Hippocampal formation (tissue), 2 donors: Measurements from ENCODE around the gene EREG.
"Not testable (repeated sequence)": the region's sequence is repeated elsewhere in the genome, so short reads cannot be mapped to it uniquely, and the experiment has no call there.

Source experiments
- DNase-seq, 2 donors: peaks; one replicate each; lab custom pipeline; 2025; lab: John Stamatoyannopoulos, UW

EREG gene

DNA sequence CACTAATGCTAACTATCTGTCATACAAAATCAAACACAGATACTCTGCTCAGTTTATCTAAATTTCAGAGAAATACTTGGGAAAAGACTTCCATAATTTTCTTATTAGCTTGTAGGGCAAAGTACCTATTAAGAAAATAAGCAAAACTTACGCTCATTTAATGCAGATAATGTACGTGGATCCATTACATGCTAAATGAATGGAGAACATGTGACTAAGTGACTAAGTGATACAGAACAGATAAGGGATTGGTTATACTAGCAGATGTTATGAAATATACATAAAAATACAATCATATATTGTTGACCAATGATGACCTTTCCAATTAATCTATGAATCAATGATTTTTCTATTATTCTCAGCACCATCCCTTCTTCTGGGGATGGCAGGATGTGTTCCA is 25.7 kb downstream of the EREG start:
- no peak for DNase-seq

DNA sequence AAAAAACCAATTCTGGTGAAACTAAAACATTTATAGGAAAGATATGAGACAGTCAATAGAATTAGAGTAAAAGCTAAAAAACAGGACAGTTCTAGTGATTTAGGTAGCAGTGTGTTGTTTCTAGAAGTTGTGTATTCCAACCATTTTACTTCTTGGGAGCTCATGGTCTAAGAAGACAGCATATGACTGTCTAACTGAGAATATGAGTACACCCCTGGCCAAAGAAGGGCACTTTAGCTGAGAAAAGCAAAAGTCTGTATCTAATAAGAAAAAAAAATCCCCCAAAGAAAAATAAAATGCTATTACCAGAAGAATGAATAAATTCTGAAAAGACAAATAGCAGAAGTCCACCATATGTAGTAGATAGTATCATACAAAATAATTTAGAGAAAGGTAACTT is 26.4 kb downstream of the EREG start:
- DNase-seq = no peak

DNA sequence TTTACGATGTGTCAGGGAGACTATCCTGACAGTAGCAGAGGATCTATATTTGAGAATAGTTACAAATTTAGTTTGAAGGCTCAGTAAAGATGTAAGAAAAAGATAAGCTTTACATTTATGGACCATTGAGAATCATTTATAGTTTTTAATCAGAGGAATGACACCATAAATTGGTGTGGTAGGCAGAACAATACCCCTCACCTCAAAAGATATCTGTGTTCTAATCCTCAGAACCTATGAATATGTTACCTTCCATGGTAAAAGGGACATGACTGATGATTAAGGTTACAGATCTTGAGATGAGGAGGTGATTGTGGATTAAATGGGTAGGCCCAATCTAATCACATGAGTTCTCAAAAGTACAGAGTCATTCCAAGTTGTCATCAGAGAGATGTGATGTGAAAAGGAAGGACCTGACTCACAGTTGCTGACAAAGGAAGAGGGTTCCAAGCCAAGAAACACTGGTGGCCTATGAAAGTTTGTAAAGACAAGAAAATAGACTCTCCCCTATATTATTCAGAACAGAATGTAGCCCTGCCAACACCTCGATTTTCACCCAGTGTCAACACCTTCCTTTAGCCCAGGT is 27.0 kb downstream of the EREG start:
- DNase-seq = no peak

DNA sequence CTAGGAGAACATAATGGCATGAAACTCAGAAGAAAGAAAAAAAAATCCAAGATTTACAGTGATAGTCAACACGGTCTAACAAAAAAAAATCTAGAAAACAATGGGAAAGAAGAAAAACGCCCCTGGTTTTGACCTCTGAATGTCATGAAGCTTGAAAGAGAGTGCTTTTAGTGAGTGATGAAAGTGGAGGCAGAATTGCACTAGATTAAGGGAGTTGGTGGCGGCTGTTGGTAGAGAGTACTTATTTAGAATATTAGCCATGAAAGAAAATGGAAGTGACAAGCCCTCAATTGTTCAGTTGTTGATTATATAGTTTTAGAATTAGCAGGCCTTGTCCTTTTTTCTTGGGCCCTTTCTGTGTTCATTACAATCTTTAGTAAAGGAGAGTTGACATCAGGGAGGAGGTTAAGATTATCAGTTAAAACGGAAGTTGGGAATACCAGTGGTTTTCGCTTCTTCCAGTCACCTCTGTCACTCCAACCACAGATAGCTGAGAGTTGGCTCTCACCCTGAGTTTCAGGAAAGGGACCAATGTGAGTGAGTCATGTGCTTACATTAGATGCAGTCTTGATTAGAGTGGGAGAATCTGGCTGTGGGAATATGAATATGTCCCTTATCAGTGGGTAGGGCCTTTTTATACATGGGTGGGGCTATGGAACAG is 29.7 kb downstream of the EREG start:
- no peak for DNase-seq

DNA sequence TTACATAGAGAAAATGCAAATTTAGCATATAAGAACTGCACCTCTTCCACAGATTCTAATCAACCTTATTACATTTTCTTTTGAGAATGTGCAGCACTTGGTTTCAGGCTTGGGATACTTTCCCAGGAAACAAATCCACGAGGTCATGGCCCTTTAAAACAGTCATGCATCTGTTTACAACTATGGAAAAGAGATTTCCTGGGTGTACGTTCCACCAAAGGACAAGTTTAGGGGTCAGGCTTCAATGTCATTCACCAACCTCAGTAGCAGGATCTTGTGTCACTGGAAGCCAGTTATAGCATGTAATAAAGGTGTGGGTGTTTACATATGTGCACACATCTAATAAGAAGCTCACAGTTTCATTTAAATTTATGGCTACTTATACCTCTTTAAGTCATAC is 30.7 kb downstream of the EREG start:
- DNase-seq = no peak

DNA sequence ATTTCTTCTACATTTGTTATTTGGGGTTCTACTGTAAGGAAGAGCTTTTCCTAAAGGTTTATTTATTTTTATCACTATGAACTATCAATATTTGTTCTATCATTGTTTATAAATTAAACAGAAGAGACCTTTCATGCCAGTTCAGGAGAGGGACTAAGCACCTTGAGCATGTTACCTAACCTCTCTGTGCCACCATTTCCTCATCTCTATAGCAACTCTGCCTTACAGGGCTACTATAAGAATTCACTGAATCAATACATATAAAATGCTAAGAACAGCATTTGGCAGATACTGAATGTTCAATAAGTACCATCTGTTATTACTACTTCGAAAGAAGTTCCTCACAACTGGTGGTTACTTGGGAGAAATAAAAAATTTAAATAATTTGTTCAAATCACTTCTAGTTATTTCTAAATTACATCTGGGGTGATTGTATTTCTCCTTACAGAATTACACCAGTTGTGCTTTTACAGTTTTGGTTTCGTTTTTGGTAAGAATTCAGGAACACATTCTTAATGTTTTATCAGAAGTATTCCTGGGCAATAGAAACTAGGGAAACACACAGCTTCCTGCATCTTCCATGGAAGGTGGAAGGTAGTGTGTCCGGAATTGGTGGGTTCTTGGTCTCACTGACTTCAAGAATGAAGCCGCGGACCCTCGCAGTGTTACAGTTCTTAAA is 32.9 kb downstream of the EREG start:
- DNase-seq = no peak

DNA sequence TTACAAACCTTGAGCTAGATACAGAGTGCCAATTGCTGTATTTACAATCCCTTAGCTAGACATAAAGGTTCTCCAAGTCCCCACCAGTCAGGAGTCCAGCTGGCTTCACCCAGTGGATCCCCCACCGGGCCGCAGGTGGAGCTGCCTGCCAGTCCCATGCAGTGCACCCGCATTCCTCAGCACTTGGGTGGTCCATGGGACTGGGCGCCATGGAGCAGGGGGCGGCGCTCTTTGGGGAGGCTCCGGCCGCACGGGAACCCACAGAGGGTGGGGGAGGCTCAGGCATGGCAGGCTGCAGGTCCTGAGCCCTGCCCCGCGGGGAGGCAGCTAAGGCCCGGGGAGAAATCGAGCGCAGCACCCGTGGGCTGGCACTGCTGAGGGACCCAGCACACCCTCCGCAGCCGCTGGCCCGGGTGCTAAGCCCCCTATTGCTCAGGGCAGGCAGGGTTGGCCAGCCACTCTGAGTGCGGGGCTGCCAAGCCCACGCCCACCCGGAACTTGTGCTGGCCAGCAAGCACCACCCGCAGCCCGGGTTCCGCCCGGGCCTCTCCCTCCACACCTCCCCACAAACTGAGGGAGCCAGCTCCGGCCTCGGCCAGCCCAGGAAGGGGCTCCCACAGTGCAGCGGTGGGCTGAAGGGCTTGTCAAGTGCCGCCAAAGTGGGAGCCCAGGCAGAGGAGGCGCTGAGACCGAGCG is 34.1 kb downstream of the EREG start:
- not testable (repeated sequence) for DNase-seq

DNA sequence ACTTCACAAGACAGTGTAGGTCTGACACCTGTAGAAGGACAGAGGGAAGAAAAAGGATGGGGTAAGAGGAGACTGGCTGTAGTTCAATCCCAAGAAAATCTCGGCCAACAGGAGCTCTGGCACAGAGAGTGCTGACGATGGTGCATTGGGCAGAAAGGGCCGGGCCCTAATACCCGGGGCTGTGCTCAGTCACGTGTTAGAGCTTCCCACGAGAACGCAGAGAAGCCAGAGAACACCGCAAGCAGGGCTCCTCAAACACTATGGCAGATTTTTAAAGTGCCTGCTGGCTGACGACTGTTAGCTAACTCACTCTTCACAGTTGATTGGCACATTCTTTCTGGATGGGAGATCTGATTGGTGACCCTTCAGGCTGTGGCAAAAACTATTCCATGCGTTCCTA is 35.5 kb downstream of the EREG start:
- no peak for DNase-seq

DNA sequence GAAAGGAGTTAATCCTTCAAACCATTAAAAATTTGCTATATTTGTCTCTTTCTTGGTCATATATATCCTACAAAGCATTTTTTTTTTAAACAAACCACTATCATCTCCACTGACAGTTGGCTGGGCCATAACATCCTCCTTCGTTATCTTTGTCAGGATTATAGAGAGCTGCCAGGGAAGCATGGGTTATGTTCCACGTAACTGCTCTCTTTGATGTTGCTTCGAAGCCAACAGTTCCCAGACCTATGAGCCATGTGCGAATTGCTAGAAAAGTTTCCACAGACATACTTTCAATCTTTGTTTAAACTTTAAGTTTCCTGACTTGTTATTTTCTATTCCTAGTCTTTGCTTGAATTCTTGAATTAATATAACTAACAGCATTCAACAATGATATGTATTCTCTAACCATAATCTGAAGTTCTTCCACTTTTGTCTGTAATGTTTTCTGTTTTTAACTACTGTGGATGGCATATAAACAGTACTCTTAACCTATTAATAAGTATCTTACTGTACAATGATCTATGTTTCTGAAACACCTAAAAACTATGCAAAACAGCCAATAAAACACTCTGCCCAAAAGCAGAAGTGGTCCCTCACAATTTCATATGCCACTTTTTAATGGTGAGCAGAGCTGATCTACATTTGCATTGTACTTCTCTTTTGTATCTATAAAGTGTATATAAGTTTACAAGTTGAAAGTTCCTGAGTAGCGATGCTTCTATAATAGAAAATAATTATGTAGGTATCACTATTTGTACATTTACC is 37.9 kb downstream of the EREG start:
- DNase-seq = no peak

DNA sequence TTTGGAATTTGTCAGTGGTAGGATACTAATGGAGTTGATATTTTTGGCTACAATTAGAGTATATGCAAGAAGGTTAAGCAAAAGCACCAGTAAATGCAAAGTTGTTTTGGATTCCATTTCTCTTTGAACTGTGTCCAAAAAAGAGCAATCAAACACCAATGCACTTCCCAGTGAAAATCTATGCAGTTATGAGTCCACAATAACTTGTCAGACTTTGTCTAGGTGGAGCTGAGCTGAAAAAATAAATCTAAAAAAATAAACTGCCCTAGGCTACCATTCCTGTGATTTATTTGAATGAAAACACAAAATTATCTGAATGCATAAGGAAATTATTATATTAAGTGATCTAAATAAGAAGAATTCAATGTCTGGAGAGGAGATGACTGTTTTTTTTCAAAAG is 42.9 kb downstream of the EREG start:
- DNase-seq = no peak

DNA sequence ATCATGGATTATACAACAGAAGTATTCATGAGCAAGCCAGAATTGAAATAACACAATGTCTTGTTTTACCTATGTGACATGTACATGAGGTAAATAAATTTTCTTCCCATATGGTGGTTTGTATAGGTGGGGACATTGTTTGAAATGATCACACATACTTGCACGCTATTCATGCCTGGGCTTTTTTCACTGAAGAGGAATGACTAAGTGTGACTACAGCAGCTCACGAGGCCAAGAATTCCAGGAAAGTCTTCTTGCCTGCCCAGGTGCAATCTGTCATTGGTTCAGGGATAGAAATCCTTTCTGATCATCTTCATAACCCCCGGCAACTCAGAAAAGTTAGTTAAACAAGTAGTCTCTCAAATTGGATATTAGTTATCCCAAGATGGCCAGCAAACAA is 43.7 kb downstream of the EREG start:
- DNase-seq = no peak

DNA sequence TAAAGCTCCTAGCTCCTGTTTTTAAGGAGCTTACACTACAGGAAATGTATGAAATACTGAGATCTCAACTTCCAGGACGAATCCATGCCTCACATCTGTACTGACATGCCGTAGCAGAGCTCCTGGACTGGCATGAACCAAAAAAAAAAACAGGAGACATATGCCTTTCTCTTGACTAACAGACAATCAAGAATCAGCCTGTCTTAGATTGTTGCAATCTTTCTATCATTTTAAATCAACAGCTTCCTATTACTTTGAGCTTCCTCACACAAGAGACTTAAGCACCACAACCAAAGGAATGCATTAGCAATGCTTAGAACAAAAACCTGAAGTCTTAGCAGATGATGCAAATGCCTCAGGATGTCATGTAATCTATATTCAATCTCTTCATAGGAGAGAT is 45.3 kb downstream of the EREG start:
- no peak for DNase-seq

DNA sequence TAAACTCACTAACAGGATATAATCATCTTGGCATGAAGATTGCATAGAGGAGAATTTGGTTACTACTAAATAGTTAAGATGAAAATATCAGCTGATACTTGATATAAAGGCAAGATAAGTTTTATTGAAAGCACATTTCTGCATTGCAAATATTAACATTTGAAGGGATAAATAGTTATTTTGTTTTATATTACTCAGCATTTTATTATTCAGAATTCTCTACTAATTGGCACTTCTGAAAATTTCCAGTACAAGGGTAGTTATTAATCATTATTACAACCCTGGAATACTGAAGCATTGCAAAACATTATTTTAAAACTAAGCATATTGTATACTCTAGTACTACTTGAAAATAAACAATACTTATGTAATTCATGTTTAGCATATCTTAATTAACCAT is 47.3 kb downstream of the EREG start:
- DNase-seq = no peak

DNA sequence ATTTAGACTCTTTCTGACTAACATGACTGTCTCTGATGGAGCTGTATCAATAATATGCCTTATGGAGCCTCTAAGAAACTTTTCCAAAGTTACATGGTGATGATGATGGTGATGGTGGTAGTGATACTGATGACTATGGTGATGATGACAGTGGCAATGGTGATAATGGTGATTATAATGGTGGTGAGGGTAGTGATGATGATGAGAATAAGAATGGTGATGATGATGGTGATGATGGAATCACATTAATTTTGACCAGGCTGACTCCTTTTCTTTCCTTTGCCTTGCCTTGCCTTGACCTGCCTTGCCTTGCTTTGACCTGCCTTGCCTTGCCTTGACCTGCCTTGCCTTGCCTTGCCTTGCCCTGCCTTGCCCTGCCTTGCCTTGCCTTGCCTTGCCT is 48.3 kb downstream of the EREG start:
- DNase-seq = no peak

DNA sequence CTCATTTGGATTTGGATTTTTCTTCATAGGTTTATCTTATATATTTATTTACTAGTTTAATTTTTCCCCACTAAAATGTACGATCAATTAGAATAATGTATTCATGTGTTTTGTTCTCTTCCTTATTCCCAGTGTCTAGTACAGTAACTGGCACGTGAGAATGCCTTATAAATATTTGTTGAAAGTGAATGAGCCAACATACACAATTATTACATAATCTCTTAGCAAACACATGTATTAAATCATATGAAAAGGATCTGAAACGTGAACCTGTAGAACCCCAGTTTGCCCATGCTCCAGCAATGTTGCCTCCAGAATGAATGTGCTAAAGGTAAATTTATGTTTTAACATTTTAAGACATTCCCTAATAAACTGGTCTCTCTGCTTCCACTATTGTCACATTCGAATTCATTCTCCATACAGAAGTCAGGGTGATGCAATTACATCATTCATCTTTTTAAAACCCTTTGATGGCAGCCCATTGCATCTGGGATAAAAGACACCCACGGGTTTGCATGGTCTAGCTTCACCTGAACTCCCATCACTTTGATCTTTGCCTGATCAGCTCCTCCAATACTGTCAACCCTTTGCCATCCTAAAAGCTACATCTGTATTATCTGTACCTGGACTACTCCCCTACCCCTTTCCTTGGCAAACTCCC is 49.3 kb downstream of the EREG start:
- DNase-seq = no peak

DNA sequence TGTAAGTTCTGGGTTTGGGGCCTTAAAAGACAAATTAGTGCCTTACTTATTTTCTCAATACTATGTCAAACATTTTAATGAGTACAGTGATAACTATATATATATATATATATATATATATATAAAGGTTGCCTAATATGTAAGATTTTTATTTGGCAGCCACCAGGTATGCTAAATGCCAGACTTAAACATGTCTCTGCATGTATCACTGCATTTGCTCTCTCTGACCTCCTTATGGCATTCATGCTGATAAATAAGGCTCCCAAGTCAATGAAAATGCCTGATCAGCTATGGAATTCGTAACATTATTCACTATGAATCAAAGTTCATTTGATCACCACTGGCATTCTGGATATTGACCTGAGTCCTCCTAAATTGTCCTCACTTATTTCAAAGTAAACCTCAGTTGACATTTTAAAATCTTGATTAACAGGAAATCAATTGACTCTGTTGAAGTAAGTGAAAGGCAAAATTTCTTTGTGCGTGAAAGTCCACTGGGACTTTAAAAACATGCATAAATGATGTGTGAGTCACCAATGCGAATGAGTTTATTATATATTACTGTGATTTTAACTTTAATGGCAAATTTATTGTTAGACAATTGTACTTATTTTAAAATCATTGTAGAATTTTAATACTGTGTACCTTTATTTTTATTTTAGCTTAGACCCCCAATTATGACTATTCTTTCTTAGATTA is 50.8 kb downstream of the EREG start:
- DNase-seq = no peak

DNA sequence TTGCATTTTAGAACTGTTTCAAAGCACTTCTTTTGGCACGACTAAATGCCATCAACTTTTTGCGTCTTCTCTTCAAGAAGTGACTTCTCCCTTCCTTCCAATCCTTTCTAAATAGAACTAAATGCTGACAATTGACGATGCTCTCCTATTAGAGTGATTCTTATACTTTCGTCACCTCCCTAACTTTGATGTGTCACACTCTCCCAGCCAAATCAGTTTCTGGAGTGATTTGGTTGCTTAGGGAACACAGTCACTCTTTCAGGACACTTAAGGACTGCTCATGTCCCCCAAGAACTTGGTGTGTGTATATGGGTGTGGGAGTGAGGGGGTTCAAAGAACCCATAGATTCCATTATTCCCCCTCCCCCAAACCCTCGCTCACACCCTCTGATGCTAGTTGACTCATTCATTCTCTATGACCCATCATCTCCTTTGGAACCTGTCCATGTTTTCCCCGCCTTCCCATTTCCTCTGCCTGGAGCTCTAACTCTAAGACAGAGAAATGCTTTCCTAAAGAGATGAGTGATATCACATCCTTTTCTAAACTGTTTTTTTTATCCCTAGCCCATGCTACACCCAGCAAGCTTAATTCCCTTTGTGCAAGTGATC is 53.2 kb downstream of the EREG start:
- no peak for DNase-seq

DNA sequence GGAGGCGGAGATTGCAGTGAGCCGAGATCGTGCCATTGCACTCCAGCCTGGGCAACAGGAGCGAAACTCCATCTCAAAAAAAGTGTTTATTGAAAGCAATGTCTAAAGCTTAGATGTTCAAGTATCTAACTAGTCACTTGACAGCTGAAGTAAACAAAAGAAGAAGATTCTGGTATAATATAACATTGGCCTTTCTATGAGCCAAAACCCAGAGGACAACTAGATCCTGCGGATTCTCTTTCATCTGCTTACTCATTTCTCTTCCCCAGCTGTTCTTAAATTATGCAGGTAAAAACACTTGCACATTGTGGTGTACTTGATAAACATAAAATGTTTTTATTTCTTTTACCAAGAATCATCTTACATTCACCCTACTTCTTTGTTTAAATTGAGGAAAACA is 55.9 kb downstream of the EREG start:
- no peak for DNase-seq

DNA sequence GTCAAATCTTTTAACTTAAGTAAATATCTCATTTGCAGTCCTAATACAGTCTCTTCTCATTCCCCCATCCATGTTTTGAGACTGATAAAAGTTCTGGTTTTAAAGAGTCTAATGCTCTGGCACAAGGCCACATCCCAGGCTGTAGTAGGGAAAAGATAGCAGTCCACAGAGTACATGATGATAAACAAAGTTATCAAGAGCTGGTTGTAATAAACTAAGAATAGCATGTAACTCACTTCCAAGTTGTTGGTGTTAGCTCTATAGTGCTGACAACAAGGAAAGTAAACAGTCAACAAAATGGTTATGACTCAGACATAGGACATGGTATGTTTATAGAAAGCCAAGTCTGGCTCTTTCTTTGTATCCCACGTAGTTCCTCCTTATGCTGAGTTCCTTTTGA is 58.2 kb downstream of the EREG start:
- no peak for DNase-seq

DNA sequence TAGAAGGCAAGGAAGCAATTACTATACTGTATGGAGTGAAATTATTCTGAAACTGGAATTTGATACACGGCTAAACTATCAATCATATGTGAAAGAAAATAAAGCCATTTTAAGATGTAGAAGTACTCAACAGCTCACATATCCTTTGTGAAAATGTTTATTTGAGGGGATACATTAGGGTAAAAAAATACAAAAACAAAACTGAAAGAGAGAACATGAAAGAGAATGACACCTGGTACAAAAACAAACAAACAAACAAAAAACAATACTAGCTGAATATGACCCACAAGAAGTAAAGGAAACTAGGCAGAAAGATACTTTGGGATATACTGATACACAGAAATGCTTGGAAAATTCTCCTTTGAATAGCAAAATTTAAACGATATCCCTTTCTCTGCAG is 59.2 kb downstream of the EREG start:
- DNase-seq = no peak

DNA sequence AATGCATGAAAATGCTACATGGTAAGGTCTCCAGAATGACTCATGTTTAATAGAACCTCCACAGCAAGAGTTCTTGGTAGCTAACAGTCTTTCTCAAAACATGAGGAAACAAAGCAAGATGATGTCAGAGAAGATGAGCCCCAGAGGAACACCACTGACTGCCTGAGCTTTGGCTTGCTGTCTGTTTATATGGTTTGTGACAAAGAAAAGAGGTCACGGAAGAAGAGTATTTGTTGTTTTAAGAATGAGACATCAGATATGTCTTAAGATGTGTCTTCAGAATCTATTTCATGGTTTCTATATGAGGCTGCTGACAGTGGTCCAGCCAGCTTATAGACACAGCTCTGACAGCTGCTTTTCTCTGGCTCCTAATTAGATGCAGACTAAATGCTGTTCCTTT is 61.2 kb downstream of the EREG start:
- DNase-seq = no peak
